Esophagus (tissue), 2 donors: Measurements from ENCODE around the gene ZNF808. TPM values are rescaled to one million over a fixed set of nuclear protein-coding genes. Genes with fewer than 3 reads are reported as not detected.
A peak's percentile ranks its signal among the peaks of the same experiment; 100 is the strongest.
"Not testable (repeated sequence)": the region's sequence is repeated elsewhere in the genome, so short reads cannot be mapped to it uniquely, and the experiment has no call there.

ENCODE experiments used
- H3K27ac ChIP-seq, 2 donors: one replicate each; pipeline ENCODE4 v1.5.1; 2013; ENCODE audit warnings: low read depth in 2 of 2, mild to moderate bottlenecking in 2 of 2, inconsistent platforms in 1 of 2, low read length in 1 of 2, moderate library complexity in 1 of 2
- H3K27me3 ChIP-seq, 2 donors: one replicate each; pipeline ENCODE4 v1.6.1; 2013; ENCODE audit warnings: low read length in 2 of 2, control low read depth in 1 of 2, mild to moderate bottlenecking in 1 of 2; ENCODE audit not compliant: insufficient read depth in 2 of 2, control insufficient read depth in 1 of 2
- H3K36me3 ChIP-seq, 2 donors: one replicate each; pipeline ENCODE4 v1.6.1; 2013; ENCODE audit warnings: low read length in 1 of 2; ENCODE audit not compliant: control insufficient read depth in 2 of 2, insufficient read depth in 2 of 2
- H3K4me1 ChIP-seq, 2 donors: one replicate each; pipeline ENCODE4 v1.6.1; 2013; ENCODE audit warnings: low read length in 1 of 2; ENCODE audit not compliant: control insufficient read depth in 2 of 2, insufficient read depth in 2 of 2
- H3K4me3 ChIP-seq, 2 donors: one replicate each; pipeline ENCODE4 v1.5.1; 2013; ENCODE audit warnings: low read length in 2 of 2, mild to moderate bottlenecking in 2 of 2, low read depth in 1 of 2, moderate library complexity in 1 of 2
- H3K9me3 ChIP-seq, 2 donors: one replicate each; pipeline ENCODE4 v1.6.1; 2013; ENCODE audit warnings: mild to moderate bottlenecking in 2 of 2, low read depth in 1 of 2, low read length in 1 of 2, moderate library complexity in 1 of 2; ENCODE audit not compliant: control insufficient read depth in 2 of 2, insufficient read depth in 1 of 2
- WGBS, 2 donors: extraction: QIAGEN DNeasy Blood & Tissue Kit; methylation state at CpG; one replicate each; pipeline ENCODE4 v1.1.7; 2013; 5-methylcytosine and 5-hydroxymethylcytosine counted together
- polyA plus RNA-seq, 2 donors: library from polyadenylated mRNA; stranded (reverse); fragments of 200-250 nt; gene quantifications; one replicate each; pipeline ENCODE4 v1.2.3, GENCODE V29; 2013
- donor health status: healthy with polysubstance abuse.
- donor health status: Bipolar disorder and iron deficiency.

ZNF808 gene
- polyA plus RNA-seq, 2 donors = 1.6 to 4.2 TPM

- Histone ChIP-seq H3K27me3 (no peaks in the 10 kb centered on the region), H3K9me3 (peaks cover 0 to 19% of the 10 kb centered on the region in 2 donors), H3K36me3 (peaks cover 3 to 10% of the 10 kb centered on the region in 2 donors), H3K4me3 (peak within 1 kb of the TSS; percentile 60 to 79), H3K27ac (peak within 1 kb of the TSS; percentile 89 to 94), H3K4me1 (peaks cover 2 to 3% of the 10 kb centered on the region in 2 donors)
- WGBS, 2 donors = 1 to 2% methylated on average over 57 of the region's 57 CpGs
Observed at GRCh38 chr19:52570000-52570861, 42.8 kb downstream of the ZNF808 start, which contains the start of gene ZNF701. Gene ZNF701 (plus strand): TSS chr19:52570287. CDS start chr19:52574148, 3,861 bp downstream.

DNA sequence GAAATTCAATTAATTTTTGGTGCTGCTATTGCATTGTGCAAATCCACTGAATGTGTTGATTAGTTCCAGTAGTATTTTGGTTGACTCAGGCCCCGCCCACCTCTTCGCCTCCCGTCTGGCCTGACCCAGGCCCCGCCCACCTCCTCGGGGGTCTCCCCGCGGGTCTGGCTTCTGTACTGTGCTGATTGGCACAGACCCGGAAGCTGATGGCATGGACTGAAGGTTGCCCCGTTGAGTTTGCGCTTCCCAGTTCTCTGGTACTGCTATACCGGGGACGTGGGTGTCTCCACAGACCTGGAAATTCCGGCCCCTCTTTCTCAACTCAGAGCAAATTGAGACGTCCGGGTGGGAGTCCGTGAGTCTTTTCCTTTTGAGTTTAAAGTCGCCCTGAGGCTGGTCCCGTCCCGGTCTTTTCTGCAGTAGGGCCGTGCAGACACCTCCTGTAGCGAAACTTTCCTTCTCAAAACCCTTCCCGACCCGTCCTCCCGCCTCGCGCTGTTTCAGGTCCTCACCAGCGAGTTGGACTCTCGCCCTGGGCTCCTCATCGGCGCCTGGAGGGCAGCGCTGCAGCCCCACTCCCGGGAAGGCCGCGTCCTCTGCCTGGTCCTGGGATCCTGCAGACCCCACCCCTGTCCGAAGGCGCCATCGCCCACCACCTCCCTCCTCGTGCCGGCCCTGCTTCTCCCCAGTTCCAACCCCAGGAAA is 57.4 kb downstream of the ZNF808 start:
- Histone ChIP-seq H3K27ac (no peak overlapping the region), H3K4me1 (no peaks in the 10 kb centered on the region), H3K4me3 (no peak overlapping the region), H3K9me3 (peaks cover 3 to 26% of the 10 kb centered on the region in 2 donors), H3K36me3 (peaks cover 6 to 10% of the 10 kb centered on the region in 2 donors), H3K27me3 (no peaks in the 10 kb centered on the region)
- 39 to 54% methylated on average over 39 of the region's 39 CpGs for WGBS, 2 donors

DNA sequence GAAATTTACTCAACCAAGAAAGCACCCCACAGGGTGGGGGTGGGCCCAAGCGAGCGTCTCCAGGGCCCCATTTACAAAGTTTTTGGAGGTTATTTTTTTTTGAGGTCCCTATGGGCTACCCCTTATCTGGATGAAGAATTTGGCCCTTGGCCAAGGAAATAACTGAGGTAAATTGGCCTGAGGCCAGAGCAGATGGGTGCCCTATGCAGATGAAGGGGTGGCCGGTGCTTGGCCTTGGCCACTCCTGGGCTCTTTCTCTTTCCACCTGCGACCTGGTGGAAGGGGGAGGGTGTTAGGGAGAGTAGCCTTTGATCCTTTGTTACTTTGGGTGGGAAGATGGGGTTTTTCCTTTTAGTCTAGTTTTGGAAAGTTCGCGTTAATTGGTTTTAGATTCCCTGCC is 58.1 kb downstream of the ZNF808 start:
- Histone ChIP-seq H3K27ac (no peak overlapping the region), H3K27me3 (no peaks in the 10 kb centered on the region), H3K9me3 (peaks cover 3 to 26% of the 10 kb centered on the region in 2 donors), H3K4me3 (no peak overlapping the region), H3K4me1 (no peaks in the 10 kb centered on the region), H3K36me3 (peaks cover 6 to 10% of the 10 kb centered on the region in 2 donors)
- WGBS, 2 donors = 87 to 90% methylated on average over 6 of the region's 6 CpGs

- 90 to 91% methylated on average over 5 of the region's 5 CpGs for WGBS, 2 donors
- Histone ChIP-seq H3K4me3 (no peak overlapping the region), H3K36me3 (no peaks in the 10 kb centered on the region), H3K27ac (no peak overlapping the region), H3K4me1 (no peaks in the 10 kb centered on the region), H3K27me3 (no peaks in the 10 kb centered on the region), H3K9me3 (peaks cover 2 to 12% of the 10 kb centered on the region in 2 donors)
Observed at GRCh38 chr19:52590728-52591127, 63.3 kb downstream of the ZNF808 start.

- 65 to 96% methylated on average over 3 of the region's 3 CpGs for whole genome bisulfite sequencing, 2 donors
- no peaks in the 10 kb centered on the region for H3K36me3 ChIP-seq
- H3K9me3 ChIP-seq = peaks cover 2% of the 10 kb centered on the region in 2 donors
- H3K27me3 ChIP-seq = no peaks in the 10 kb centered on the region
- no peak overlapping the region for H3K4me3 ChIP-seq
- H3K27ac ChIP-seq = no peak overlapping the region
- no peaks in the 10 kb centered on the region for H3K4me1 ChIP-seq
Observed at GRCh38 chr19:52592301-52592700, 64.8 kb downstream of the ZNF808 start.

DNA sequence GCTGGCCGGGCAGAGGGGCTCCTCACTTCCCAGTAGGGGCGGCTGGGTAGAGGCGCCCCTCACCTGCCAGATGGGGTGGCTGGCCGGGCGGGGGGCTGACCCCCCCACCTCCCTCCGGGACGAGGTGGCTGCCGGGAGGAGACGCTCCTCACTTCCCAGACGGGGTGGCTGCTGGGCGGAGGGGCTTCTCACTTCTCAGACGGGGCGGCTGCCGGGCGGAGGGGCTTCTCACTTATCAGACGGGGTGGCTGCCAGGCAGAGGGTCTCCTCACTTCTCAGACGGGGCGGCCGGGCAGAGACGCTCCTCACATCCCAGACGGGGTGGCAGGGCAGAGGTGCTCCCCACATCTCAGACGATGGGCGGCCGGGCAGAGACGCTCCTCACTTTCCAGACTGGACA is 66.0 kb downstream of the ZNF808 start:
- H3K4me3 ChIP-seq, H3K4me1 ChIP-seq, H3K36me3 ChIP-seq, H3K27ac ChIP-seq, H3K27me3 ChIP-seq, H3K9me3 ChIP-seq: not testable (repeated sequence)
- WGBS, 2 donors = 99% methylated on average over 16 of the region's 25 CpGs; no CpG with 5 or more reads in 1 of the 2 donors

DNA sequence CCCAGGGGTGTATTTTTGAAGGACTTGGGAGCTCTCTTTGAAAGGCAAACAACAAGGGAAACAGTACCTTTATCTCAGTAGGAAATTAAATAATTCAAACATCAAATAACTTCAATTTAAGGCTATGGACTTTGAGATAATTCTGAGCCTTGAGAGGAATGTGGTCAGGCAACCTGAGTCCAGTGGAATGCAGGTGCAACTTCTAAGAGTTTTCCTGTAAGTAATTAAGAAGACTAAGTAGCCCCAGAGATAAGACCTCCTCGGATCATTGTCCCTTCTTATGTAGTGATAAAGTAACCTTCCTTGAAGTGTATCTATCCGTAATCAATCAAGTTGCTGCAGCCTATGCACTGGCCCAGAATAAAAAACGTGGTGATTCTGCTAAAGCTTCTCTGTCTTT is 71.8 kb downstream of the ZNF808 start:
- H3K9me3 ChIP-seq = peaks cover 4 to 8% of the 10 kb centered on the region in 2 donors
- no peak overlapping the region for H3K27ac ChIP-seq
- H3K36me3 ChIP-seq = no peaks in the 10 kb centered on the region
- WGBS, 2 donors = 63 to 78% methylated on average over 3 of the region's 3 CpGs
- H3K4me1 ChIP-seq = peaks cover 0 to 6% of the 10 kb centered on the region in 2 donors
- H3K27me3 ChIP-seq = no peaks in the 10 kb centered on the region
- no peak overlapping the region for H3K4me3 ChIP-seq

DNA sequence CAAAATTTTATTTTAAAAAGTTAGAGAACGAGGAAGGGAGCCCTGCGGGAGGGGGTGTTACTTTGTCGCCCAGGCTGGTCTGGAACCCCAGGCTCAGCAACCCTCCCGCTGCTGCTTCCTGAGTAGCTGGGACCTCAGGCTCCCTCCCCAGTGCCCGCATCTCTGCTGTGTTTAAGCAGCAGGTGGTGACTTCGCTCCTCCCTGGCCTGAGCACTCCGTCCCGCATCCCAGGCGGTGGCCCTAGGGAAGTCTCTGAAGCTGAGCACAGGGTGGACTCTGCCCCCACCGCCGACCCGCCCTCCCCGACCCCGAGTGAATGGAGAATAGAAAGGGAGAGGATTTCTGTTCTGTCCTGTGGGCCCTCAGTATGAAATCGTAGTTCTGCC is 73.2 kb downstream of the ZNF808 start:
- 1 to 2% methylated on average over 15 of the region's 15 CpGs for WGBS, 2 donors
- Histone ChIP-seq H3K9me3 (peaks cover 4 to 6% of the 10 kb centered on the region in 2 donors), H3K4me3 (peak overlapping the region; percentile 42 to 79), H3K36me3 (no peaks in the 10 kb centered on the region), H3K4me1 (peaks cover 0 to 6% of the 10 kb centered on the region in 2 donors), H3K27me3 (no peaks in the 10 kb centered on the region), H3K27ac (peak overlapping the region; percentile 47 to 79)

- peak overlapping the region; percentile 62 to 79 for H3K4me3 ChIP-seq
- H3K9me3 ChIP-seq = peaks cover 4 to 6% of the 10 kb centered on the region in 2 donors
- H3K27me3 ChIP-seq = no peaks in the 10 kb centered on the region
- H3K36me3 ChIP-seq = no peaks in the 10 kb centered on the region
- peak overlapping the region; percentile 71 to 83 for H3K27ac ChIP-seq
- peaks cover 0 to 6% of the 10 kb centered on the region in 2 donors for H3K4me1 ChIP-seq
- WGBS, 2 donors = 0 to 1% methylated on average over 62 of the region's 62 CpGs
Observed at GRCh38 chr19:52601025-52601973, 73.8 kb downstream of the ZNF808 start.
